Measurements from ENCODE around the gene EXOC3L4.

EXOC3L4 gene

GRCh38 chr14:103123634-103124500 is 29.3 kb downstream of the EXOC3L4 start:
- DNase-seq = no peak

GRCh38 chr14:103124501-103125001 is 30.0 kb downstream of the EXOC3L4 start:
- DNase-seq = no peak

- no peak for DNase-seq
Observed at GRCh38 chr14:103125098-103126070, 30.9 kb downstream of the EXOC3L4 start.

GRCh38 chr14:103126088-103126872 is 31.8 kb downstream of the EXOC3L4 start:
- DNase-seq = no peak

GRCh38 chr14:103126873-103127304 is 32.4 kb downstream of the EXOC3L4 start:
- no peak for DNase-seq

- DNase-seq = no peak
Observed at GRCh38 chr14:103127356-103127755, 32.8 kb downstream of the EXOC3L4 start.

GRCh38 chr14:103127861-103128598 is 33.5 kb downstream of the EXOC3L4 start:
- no peak for DNase-seq

DNA sequence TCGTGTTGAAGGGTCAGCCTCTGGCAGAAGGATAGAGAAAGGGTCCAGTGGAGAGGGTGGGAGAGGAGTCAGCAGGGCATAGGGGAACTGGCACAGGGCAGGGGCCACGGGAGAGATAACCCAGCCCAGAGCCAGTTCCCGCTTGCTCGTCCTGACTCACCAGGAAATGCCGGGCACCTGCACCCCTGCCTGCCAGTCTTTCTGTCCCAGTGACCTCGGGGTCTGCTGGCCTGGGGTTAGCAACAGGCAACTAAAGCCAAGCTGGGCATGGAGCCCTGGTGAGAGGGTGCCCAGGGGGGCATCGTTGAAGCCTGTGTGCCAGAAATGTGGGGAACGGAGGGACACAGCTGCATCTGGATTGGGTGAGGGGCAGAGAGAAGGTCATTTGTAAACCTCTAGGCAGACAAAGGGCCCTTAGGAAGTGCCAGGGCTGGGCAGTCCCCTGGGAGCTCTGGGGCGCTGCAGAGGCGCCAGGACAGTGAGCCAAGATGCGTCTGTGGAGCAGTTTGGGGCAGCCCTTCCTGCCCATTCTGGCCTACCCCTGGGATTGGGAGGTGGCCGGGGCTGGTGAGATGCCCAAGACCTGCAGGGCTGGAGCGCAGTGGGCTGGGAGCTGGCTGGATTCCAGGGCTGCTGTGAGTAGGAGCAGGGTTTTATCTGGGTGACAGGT is 34.2 kb downstream of the EXOC3L4 start:
- no peak for DNase-seq

DNA sequence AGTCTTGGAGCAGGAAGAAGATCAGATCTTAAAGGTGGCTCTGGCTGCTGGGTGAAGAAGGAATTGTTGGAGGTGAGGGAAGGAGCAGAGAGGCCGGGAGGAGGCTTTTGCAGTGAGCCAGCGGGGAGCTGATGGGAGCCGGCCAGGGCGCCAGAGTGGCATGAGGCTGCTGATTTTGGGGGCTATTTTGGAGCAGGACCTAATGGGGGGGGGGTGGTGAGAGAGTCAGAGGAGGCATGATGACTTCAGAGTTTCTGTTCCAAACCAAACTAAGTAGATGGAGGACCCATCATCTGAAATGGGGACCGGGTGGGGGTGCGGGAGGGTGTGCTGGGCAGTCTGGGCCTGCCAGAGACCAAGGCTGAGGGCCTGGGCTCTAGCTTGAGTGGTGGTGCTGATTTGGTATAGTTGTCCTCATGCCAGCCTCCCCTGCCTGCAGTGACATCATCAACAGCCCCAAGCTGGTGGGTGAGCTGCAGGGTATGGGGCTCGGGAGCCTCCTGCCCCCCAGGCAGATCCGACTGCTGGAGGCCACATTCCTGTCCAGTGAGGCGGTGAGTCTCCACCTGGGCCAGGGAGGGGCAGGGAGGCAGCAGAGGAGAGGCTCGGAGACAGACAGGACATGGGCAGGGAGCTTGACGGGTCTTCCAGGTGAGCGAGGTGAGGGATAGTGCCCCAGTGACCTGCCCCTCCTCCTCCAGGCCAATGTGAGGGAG is 34.9 kb downstream of the EXOC3L4 start:
- DNase-seq = no peak

- DNase-seq = no peak
Observed at GRCh38 chr14:103130017-103130764, 35.7 kb downstream of the EXOC3L4 start.

DNA sequence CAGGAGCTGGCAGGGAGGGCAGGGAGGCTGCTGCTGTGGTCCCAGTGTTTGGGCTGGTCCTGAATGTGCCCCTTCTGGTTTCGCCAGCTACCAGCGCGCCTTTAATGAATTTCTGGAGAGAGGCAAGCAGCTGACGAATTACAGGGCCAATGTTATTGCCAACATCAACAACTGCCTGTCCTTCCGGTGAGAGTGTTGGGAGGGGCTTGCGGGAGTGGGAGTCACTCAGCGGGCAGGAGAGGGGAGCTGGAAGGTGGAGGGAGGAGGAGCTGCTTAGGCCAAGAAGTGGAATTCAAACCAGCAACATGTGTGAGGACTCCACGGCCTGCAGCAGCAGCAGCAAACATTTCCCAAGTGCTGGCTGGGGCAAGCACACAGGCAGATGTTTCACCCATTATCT is 36.4 kb downstream of the EXOC3L4 start:
- DNase-seq = no peak

DNA sequence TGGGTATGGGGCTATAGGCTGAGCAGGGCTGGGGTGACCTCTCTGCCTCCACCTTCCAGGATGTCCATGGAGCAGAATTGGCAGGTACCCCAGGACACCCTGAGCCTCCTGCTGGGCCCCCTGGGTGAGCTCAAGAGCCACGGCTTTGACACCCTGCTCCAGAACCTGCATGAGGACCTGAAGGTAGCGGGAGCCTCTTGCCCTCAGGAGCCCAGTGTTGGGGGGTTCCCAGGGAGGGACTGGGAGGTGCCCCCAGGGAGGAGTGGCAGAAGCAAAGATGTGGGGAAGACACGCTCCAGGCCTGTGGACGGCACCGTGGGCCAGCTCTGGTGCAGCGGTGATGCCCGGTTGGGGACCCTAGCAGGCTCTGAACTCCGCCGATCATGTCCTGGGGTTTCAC is 37.1 kb downstream of the EXOC3L4 start:
- no peak for DNase-seq

- no peak for DNase-seq
Observed at GRCh38 chr14:103132381-103133209, 38.1 kb downstream of the EXOC3L4 start.

- no peak for DNase-seq
Observed at GRCh38 chr14:103133210-103134140, 39.0 kb downstream of the EXOC3L4 start.

GRCh38 chr14:103134405-103134804 is 39.9 kb downstream of the EXOC3L4 start:
- no peak for DNase-seq

DNA sequence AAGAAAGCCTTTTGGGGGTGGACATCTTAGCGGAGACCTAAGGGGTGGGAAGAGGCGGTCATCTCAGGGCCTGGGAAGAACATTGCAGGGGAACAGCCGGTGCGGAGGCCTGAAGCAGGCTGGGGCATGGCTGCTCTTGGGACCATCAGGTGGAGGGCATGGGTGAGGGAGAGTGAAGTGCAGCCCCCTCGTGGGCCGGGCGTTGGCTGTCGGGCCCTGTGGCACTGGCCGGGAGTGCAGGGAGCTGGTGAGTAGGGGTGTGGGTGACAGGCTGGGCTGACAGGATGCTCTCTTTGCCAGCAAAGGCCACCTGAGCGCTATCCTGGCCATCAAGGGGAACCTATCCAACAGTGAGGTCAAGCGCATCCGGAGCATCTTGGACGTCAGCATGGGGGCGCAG is 40.4 kb downstream of the EXOC3L4 start:
- no peak for DNase-seq

All from NCI-H1417 treated with DMSO at 0.1 percent for 48 hours (cell line).